ENCODE data around the gene TMEFF2.
"Not testable (repeated sequence)": the region's sequence is repeated elsewhere in the genome, so short reads cannot be mapped to it uniquely, and the experiment has no call there.

Gene TMEFF2

GRCh38 chr2:191927319-191927867, 267.3 kb downstream of the TMEFF2 start:
- no peak for DNase-seq

GRCh38 chr2:191926671-191927070, 268.1 kb downstream of the TMEFF2 start:
- no peak for DNase-seq

GRCh38 chr2:191923652-191923997, 271.1 kb downstream of the TMEFF2 start:
- DNase-seq = no peak

GRCh38 chr2:191922736-191923651, 271.7 kb downstream of the TMEFF2 start:
- DNase-seq = no peak

GRCh38 chr2:191921650-191922049, 273.1 kb downstream of the TMEFF2 start:
- not testable (repeated sequence) for DNase-seq

- no peak for DNase-seq
These were observed 274.2 kb downstream of the TMEFF2 start for GRCh38 chr2:191920502-191920901.

- DNase-seq = no peak
These were observed 276.6 kb downstream of the TMEFF2 start for GRCh38 chr2:191917967-191918651.

GRCh38 chr2:191917430-191917881, 277.3 kb downstream of the TMEFF2 start:
- no peak for DNase-seq

GRCh38 chr2:191916826-191917225, 277.9 kb downstream of the TMEFF2 start:
- DNase-seq = no peak

GRCh38 chr2:191915750-191916149, 279.0 kb downstream of the TMEFF2 start:
- DNase-seq = no peak

- DNase-seq = no peak
These were observed 280.9 kb downstream of the TMEFF2 start for GRCh38 chr2:191913796-191914195.

- DNase-seq = no peak
These were observed 282.0 kb downstream of the TMEFF2 start for GRCh38 chr2:191912764-191913163.

- DNase-seq = no peak
These were observed 284.2 kb downstream of the TMEFF2 start for GRCh38 chr2:191910518-191910917.

- DNase-seq = no peak
These were observed 285.9 kb downstream of the TMEFF2 start for GRCh38 chr2:191908874-191909273.

- DNase-seq = no peak
These were observed 287.2 kb downstream of the TMEFF2 start for GRCh38 chr2:191907545-191907944.

GRCh38 chr2:191907091-191907490, 287.6 kb downstream of the TMEFF2 start:
- no peak for DNase-seq

GRCh38 chr2:191905336-191905735, 289.4 kb downstream of the TMEFF2 start:
- DNase-seq = no peak

- DNase-seq = no peak
These were observed 293.7 kb downstream of the TMEFF2 start for GRCh38 chr2:191901031-191901430.

GRCh38 chr2:191899410-191899809, 295.3 kb downstream of the TMEFF2 start:
- DNase-seq = no peak

All from stimulated activated CD4-positive, alpha-beta T cell treated with anti-CD3 and anti-CD28 coated beads, Interleukin-2, amount 100 ng/mL, for 24 hours (primary cell).